Stimulated activated CD8-positive, alpha-beta memory T cell treated with anti-CD3 and anti-CD28 coated beads, Interleukin-4, amount 100 ng/mL, for 48 hours (primary cell): Measurements from ENCODE around the gene ZG16B.

Experiments used
- DNase-seq: peaks from one replicate; pipeline ENCODE4 v3.0.0-alpha.2; 2020

The ZG16B gene

DNA sequence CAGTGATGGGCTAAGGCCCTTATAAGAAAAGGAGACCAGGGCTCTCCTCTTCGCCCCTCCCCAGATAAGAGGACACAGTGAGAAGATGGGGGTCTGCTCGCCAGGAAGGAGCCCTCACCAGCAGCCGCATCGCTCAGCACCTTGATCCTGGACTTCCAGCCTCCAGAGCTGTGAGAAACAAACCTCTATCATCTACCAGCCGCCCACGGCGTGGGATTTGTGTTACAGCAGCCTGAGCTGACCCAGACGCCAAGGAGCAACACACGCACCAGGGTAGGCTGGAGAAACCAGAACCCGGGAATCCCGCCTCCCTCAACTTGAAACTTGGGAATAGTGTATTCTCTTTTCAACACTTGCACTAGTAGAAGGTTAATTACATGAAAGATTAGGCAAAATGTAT, 4.2 kb upstream of the ZG16B start:
- DNase-seq, result no peak

DNA sequence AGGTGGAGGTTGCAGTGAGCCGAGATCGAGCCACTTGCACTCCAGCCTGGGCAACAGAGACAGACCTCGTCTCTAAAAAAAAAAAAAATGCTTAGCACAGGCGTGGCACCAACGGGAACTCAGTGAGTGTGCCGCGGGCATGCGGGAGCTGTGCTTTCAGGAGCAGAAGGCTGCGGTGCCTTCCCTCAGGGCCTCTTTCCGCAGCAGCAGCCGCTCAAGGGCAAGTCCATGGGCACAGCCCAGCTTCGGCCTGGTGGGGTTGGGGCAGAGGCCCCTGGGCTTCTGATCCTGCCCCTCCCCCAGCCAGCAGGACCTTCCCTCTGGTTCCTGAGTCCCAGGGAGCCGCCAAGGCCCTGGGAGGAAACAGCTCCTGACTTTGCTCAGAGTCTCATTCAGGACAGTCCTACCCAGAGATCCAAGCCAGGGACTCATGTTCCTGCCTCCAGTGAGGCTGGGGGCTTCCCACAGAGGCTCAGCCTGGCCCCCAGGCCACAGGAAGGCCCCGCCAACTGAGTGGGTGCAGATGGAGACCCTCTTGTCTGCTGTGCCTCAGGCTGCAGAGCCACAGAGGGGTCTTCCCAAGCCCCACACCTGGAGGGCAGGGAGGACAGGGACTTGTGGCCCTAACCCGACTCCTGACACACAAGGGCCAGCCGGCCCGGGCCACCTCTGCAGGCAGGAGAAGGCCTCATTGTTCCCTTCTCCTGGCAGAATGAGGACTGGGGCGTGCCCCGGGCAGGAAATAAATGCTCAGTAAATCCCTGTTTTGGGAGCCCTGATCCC, 3.3 kb upstream of the ZG16B start:
- DNase-seq, result no peak

DNA sequence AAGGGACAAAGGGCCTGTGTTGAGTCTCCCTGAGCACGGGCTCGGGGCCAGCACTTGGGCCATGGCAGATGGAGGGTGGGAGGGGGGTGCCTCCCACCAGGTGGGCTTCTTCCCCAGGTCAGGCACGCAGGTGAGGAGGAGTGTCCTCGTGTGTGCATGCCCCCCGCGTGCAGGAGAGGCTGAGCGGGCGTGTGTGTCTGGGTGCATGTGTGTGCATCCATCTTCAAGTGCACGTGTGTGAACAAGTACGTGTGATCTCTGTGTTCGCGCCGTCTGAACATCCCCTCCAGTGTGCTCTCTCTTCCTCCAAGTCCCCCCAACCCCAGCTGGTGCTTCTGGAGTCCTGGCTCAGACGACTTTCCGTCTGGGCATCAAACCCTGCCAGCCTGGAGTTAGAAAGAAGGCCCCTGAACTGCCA, 2.7 kb upstream of the ZG16B start:
- no peak for DNase-seq

DNA sequence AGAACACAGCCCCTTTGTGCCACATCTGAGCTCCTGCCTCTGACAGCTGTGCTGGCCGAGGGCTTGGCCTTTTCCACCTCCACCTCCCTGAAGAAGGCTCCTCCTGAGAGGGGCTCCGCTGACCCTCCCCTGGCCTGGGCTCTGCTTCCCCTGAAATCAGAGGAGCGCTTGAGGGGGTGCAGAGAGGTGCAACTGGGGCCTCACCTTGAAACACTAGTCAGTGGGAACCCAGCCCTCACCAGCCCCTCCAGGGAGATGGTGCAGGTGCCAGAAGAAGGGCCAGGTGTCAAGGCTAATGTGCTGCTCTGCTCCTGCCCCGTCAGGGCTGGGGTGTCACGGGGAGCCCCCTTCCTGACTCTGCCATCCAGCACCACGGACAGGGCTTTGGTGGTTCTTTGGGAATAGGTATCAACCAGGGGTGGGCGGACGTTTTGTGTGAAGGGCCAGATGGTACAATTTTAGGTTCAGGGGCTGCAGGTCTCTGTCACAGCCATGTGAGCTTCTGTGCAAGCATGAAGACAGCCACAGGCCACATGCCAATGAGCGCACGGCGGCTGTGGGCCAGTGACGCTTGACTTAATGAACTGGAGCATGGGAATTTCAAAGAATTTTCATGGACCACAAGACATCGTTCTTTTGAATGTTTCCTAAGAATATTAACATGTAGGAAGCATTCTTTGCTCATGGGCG, 2.1 kb upstream of the ZG16B start:
- no peak for DNase-seq

DNA sequence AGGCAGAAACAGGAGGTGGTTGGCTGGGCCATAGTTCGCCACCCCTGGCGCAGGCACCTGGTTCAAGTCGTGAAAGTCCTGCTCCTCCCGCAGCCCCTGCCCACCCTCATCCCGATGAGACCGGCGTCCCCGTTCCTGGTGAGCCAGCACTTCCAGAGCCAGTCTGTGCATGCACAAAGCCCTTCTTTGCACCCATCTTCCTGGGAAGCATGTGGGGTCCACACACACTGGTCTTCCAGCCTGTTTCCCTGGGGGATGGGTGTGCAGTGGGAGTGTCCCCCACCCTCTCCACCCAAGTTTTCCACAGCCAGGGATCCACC, 1.6 kb upstream of the ZG16B start:
- DNase-seq, result no peak

DNA sequence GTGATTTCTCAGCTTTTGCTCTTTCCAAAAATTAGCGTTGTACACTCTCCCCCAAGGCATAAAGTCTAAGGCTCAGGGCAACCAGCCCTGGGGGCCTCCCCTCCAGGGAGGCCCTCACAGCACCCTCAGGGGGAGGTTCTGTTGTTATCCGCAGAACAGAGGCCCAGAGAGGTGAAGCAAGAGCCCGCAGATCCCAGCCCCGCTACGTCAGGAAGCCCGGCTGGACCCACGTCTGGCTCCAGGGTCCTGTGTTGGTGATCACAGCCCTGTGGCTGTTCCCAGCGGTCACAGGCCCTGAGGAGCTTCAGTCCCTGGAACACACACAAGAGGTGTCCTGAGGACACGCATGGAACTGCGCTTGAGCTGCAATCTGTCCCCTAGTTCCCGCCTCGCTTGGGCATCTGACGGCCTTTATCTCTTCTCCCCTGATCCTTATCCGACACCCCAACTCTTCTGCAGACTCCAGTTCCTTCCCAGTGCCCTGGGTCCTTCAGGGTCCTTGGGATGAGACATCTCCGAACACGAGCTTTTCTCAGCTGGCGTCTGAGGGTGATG, 1.1 kb upstream of the ZG16B start:
- DNase-seq, result no peak

DNA sequence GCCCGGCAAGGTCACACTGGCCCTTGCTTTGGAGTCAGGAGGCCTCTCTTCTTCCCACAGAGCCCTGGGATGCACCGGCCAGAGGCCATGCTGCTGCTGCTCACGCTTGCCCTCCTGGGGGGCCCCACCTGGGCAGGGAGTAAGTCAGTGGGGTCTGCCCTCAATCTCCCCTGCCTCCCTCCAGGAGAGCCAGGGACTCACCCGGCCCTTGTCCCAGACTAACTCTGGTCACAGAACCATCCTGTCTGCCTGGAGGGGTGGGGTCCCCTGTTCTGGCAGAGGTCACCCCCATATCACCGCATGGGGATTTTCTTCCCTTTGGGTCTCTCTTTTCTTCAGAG, 222 bp downstream of the ZG16B start:
- DNase-seq, result no peak

DNA sequence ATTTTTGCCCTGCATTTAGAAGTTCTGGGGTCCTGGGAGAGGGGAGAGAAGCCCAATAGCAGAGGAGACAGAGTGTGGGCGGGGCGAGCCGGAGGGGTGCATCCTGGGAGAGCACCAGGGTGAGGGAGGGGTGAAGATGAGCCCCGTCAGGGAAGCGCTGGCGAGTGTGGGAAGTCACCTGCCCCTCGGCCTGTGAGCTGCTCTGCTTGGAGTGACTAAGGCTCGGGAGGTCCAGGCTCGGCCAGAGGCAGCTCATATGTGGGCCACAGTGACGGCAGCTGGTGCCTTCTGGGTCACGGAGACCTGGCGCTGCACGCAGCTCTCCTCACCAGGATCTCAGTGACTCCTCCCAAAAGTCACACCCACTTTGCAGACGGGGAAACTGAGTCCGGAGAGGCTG, 1.1 kb downstream of the ZG16B start:
- DNase-seq, result no peak

DNA sequence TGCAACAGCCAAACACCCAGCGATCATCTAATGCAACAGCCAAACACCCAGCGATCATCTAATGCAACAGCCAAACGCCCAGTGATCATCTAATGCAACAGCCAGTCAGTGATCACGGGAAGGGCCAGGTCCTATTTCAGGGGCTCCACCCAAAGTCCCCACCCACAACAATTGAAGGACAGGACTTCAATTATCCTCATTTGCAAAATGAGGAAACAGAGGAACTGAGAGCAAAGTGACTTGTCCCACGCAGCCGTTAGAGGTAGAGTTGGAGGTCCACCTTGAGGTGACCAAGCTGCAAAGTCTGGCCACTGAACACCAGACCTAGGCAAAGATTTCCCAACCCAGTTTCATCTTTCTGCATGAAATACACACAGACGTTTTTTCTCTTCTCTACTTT, 3.7 kb downstream of the ZG16B start:
- no peak for DNase-seq

DNA sequence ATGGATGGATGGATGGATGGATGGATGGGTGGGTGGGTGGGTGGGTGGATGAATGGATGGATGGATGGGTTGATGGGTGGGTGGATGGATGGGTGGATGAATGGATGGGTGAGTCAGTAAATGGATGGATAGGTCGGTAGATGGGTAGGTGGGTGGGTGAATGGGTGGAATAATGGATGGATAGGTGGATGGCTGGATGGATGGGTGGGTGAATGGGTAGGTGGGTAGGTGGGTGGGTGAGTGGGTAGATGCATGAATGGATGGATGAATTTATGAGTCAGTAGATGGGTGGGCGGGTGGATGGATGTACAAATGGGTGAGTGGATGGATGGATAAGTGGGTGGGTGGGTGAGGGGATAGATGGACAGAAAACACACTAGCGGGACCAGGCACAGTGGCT, 4.9 kb downstream of the ZG16B start:
- DNase-seq, result no peak

DNA sequence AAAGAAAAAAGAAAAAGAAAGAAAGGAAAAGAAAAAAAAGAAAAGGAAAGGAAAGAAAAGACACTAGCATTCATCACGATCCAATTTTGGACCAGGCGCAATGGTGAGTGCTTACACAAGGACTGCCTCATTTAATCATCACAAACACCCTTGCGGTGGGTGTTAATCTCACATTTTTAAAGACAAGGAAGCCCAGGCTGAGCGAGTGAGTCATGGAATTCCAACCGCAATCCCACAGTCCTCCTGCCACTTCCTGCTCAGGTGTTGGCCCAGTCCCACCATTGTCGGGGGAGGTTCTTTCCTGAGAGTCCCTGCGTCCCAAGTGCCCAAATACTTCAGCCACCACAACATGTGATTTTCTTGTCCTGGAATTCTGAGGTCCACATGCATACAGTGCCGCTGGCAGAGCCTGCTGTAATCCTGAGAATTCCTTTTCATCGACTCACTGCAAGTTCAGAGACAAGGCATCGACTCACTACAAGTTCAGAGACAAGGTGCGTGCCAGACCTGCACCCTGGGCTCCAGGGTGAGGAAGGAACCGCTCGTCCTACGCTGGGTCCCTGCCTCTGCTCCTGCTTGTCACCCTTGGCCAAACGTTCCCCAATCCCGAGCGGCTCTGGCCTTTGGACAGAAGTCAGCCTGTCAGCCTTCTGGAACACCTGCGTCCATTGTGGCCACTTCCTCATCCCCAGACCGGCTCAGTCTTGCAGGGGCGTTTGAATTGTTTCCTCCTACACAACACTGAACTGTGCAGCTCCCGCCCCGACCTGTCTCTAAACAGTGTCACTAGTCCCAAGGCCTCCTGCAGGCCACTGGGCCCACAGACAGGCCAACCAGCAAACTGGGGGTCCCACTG, 5.8 kb downstream of the ZG16B start:
- no peak for DNase-seq

DNA sequence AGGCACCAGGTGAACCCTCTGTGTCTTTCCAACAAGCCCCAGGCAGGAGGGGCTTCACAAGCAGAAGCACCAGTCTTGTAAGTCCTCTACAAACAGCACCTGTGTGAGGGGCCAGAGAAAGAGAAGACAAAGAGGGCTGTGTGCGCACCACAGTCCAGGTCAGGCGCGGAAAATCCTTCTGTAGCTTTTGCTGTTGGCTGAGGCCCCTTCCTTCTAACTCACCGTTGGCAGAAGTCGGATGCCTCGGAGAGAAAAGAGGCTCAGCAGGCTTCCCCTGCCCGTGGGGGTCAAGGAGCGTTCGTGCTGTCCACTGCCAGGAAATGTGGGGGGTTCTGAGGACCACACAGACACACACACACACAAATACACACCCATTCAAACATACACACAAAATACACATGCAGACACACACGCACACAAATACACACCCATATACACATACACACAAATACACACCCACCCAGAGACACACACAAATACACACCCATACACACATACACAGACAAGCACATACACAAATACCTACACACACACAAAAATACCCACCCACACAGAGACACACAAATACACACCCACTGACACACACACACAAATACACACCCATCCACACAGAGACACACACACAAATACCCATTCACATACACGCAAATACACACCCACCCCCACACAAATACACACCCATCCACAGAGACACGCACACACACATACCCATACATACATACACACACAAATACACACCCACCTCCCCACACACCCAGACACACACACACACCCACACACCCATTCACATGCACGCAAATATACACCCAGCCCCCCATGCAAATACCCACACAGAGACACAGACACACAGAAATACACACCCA, 6.8 kb downstream of the ZG16B start:
- no peak for DNase-seq

DNA sequence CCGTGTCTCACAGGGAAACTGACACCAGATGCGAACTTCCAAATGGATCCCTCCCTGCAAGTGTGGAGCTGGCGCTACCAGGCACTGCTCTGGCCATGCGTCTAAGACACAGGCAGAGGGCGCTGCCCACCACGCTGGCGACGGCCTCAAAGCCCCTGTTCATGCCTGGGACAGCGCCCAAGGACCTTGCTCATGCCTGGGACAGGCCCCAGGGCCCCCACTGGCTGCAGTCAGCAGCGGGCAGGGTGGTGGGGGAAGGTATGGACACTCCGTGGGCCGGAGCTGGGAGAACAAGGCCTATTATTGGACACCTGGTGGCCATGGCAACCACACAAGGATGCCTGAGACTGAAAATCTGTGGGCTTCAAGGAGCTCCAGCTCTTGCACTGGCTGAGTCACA, 8.8 kb downstream of the ZG16B start:
- peak; percentile 74 for DNase-seq

DNA sequence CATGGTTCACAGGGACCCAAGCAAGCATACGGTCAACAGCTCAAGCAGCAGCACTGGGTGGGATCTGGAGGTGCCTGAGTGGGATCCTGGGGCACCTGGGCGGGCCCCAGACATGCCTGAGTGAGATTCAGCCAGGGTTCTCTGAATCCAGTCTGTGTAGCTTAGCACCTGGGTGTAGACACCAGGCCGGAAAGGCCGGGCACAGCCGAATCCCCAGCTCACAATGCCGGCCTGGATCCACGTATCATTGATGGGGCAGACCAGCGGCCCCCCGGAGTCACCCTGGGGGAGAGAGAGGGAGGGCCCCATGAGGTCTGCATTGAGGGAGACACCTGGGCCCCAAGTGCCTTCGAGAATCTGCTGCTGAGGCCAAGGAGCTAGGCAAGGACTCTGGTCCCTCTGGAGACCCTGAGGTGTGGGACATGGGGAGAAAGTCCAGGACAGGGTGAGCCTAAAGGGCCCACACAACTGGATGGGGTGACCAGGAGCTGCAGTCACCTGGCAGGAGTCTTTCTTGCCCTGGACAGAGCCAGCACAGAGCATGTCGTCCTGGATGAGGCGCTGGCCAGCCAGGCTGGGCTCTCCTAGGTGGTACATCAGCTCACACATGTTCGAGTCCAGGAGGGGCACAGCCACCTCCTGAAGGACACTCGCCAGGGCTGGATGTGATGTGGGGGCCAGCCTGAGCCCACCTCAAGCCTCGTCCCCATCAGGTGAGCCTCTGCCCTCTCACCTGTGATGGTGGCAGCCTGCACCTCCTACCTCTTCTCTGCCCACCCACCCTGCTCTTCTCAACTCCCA, 9.7 kb downstream of the ZG16B start:
- DNase-seq, result no peak

DNA sequence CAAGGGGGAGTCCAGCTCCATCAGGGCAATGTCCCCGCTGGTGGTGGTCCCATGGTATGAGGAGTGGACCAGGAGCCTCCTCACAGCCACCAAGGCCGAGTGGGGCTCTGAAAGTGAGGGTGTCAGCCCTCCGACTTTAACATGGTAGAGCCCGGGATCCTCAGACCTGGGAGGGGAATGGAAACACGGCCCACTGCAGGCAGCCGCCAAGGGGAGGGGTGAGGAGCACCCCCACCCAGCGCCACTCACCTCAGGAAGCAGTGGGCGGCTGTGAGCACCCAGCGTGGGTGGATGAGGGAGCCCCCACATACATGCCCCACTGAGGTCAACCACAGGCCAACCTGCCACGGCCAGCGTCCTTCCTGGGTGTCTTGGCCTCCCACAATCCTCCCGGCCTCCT, 10.8 kb downstream of the ZG16B start:
- no peak for DNase-seq

DNA sequence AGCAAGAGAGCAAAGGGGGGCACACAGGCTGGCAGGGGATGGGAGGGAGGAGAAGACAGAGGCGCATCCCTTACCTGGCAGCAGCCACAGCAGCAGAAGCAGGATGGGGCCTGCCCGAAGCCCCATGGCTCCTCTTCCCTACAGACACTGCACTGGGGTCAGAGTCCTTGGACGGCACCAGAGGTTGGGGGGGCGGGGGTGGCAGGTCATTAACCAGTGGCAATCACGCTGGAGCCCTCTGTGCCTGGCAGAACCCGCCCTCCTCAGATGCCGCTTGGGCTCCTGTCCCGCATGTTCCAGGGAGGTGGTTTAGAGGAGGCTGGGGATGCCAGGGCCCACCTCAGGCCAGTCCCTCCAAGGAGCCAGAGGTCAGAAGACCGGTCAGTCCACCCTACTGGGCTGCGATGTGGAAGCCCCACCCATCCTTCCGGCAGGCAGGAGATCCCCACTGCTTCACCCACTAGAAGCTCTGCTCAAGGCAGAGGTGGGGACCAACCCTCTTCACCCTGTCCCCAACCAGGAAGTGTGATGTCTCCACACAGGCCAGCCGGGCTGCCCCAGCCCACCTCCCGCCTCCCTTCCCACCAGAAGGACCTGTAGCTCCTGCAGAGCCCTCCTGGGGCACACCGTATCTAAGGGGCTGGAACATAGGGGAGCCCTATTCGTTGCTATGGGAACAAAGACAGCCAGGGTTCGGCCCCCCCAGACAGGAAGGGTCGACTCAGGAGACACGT, 11.7 kb downstream of the ZG16B start:
- DNase-seq, result peak; percentile 41

DNA sequence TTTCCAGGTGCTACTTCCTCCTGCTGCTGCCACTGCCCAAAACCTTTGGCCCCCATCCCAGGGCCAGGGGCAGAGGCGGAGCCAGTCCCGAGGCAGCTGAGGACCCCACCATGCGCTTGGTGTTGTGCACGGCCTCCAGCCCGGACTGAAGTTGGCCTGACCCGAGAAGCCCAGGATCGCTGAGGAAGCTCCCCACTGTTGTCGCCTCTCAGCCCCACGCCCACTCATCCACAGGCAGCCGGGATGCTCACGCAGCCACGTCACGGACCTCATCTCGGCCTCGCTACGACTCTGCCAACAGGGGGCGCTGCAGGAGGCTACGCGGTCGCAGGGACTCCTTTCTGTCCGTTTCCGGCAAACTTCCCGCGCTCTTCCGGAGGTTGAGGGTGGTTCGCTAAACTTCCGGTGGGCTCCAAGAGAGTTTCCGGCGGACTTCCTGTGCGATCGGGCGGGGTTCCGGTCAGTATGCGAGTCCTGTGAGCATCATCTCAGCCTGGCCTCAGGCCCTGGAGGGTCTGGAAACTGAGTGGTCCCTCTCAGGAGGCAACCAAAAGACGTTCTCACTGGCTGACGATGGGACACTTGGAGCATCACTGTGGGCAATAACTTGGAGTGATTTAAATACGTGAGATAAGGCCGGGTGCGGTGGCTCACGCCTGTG, 12.4 kb downstream of the ZG16B start:
- peak; percentile 94 for DNase-seq

DNA sequence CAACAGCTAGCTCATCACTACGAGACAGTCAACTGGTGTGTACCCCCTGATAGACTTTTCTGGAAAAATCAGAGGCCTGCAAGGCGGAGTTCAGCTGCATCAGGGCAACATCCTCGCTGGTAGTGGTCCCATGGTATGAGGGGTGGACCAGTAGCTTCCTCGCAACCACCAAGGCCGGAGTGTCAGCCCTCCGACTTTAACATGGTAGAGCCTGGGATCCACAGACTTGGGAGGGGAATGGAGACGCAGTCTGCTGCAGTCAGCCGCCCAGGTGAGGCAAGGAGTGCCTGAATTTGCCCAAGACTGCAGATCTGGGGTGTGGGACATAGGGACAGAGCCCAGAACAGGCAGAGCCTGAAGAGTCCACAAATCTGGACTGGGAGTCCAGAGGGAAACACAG, 13.4 kb downstream of the ZG16B start:
- no peak for DNase-seq

DNA sequence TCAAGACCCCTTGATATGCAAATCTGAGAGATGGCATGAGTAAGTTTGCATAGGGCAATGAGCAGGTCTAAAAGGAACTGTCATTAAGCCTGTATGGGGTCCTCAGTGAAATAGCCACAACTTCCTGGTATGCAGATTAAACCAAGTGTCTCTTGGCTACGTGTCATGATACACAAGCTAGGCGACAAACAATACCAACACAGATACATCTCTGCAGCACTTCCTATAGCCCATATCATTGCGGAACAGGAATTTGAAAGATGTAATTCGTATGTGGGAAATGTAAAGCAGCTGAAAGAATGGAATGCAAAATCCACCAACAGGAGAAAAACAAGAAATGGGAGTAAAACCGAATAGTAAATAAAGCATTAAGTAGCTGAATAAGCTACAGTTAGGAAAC, 15.0 kb downstream of the ZG16B start:
- DNase-seq, result no peak

DNA sequence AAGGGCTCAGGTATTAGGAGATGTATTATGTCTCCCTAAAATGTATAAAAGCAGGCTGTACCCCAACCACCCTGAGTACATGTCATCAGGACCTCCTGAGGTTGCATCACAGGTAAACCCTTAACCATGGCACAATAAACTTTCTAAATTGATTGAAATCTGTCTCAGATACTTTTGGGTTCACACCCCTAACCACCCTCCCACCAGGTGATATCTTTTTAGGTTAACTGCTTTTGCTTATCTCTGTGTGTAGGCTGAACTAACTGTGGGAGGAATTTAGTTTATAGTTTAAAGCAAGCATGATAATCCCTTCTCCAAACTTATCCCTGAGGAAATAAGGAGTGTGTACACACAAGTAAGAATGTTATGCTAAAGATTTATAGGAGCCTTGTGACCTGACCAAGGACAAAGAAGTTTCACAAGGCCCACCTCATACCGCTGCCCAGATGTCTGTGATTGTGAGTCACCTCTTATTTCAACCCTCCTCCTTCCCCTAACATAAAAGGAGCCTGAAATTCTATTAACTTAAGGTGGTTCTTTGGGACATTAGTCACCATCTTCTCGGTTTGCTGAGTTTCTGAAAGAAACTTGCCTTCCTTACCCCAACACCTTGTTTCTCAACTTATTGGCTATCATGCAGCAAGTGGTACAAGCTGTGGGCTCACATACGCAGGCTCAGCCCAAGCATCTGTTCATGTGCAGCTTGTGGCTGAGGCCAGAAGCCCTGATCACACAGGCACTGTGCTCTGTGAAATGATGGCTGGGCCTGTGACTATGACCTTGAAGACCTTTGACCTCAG, 16.6 kb downstream of the ZG16B start:
- DNase-seq, result no peak
